Head of caudate nucleus (tissue), 42 donors: ENCODE results near the gene CCT7.
"Not testable (repeated sequence)": the region's sequence is repeated elsewhere in the genome, so short reads cannot be mapped to it uniquely, and the experiment has no call there.

Source experiments
- DNase-seq, 42 donors: peaks; one replicate each; pipeline versions ENCODE4 v3.0.0 to v3.0.0-alpha.2; 2020 to 2021; ENCODE audit warnings: mixed read lengths in 7 of 42
- intact Hi-C: fragments of 100-400 bp; cut with DNase I; formaldehyde crosslinking; loops from one replicate; pipeline ENCODE4 v1.15.0; 2022

Gene CCT7

DNA sequence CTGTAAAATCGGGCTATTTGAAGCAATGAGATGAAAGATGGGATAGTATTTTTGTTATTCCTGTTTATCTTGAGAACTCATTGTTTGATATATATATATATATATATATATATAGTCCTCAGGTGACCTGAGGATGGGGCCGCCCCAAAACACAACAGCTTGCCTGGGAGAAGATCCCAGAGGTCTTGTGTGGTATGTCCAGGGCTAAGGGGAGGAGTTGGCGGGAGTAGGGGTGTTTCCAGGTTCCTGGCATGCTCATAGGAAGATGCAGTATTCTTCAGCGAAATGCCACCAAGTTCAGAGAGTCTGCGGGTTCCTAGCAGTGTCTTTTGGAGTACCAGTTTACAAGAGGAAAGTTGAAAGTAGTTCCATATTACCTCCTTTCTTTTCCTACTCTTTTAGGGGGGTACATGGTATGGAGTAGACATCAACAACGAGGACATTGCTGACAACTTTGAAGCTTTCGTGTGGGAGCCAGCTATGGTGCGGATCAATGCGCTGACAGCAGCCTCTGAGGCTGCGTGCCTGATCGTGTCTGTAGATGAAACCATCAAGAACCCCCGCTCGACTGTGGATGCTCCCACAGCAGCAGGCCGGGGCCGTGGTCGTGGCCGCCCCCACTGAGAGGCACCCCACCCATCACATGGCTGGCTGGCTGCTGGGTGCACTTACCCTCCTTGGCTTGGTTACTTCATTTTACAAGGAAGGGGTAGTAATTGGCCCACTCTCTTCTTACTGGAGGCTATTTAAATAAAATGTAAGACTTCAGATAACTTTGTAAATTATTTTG, 18.3 kb downstream of the CCT7 start:
- peak in 5 of 42 donors; percentile 19 to 34 (median 28) for DNase-seq
- intact Hi-C loops, result no loop called here

DNA sequence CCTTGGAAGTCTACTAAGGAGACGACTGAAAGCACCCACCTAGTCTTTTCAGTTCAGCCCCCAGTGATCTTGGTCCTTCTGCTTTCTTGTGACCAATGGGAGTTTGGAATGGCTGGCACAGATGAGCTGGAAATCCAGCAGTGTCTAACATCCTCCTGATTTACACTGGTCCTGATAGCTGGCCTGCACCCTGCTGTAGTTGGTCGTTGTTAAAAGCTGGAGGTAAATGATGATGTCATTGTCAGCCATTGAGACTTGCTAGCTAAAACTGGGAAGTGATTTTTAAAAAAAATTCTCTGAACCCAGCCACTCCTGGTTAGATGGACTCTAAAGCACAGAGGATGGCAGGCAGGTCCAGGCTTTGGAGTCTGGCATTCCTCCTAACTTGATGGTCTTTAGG, 19.3 kb downstream of the CCT7 start:
- intact Hi-C loops, result no loop called here
- DNase-seq, result no peak

DNA sequence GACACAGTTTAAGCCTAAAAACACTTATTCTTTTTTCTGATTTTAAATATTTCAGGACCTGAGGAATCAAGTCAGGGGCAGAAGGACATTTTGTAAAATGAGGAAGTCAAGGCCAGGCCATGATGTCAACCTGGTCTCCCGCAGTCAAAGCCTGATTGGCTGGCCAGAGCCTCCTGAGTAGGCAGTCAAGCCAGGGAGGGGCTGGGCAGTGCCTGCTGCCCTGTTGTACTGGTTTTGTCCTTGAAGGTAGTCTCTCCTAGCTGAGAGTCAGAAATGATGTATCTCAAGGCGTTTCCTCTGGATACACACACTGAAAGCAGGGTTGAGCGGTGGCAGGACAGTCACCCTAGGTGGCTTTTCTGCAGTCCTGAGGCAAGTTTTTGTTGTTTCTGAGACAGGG, 19.8 kb downstream of the CCT7 start:
- peak in 1 of 42 donors; percentile 4 for DNase-seq
- intact Hi-C loops, result no loop called here

DNA sequence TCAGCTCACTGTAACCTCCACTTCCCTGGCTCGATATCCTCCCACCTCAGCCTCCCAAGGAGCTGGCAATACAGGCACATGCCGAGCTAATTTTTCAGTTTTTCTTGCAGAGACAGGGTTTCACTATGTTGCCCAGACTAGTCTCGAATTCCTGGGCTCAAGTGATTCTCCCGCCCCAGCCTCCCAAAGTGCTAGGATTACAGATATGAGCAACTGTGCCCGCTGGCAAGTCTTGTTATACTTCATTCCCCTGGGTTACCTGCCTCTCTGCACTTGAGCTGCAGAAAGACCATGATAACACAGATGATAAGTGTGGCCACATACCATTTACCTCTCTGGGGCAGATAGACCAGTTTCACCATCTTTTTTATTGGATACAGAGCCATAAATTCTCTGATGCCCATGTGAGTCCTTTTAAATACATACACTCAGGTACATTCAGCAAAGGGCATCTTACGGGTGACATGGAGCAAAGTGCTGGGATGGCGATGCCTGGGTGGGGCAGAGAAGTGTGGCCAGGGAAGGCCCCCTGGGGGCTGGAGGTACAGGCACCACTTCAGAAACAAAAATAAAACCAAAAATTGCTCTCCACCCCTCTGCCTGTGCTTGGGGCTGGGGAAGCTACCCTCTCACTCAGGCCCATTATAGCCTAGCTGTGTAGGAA, 20.4 kb downstream of the CCT7 start:
- intact Hi-C loops, result no loop called here
- DNase-seq, result no peak

DNA sequence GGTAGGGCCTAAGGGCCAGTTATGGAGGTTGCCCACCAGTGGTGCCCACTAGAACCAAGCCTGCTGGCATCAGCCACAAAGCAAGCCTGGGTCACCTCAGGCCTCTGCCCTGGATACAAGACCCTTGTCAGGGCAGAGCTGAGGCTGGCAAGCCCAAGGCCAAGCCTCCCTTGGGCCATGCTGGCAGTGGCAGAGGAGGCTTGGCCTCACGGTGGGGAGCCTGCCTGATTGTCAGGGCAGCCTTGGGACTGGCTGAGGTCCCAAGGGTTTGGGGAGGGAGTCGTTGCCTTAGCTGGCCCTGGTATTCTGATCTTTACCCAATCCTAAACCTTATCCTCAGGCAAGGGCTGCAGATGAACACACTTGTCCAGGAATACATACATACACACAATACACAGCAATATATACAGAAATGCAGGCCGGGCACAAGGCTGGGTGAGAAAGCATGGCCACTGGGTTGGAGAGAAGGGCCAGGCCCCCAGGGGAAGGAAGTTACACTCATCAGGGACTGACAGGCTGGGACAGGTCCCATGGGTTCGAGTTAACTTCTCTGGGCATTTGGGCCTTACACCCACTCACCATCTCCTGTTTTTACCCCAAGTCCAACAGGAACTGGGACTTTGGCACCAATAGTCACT, 21.0 kb downstream of the CCT7 start:
- intact Hi-C loops, result no loop called here
- no peak for DNase-seq

DNA sequence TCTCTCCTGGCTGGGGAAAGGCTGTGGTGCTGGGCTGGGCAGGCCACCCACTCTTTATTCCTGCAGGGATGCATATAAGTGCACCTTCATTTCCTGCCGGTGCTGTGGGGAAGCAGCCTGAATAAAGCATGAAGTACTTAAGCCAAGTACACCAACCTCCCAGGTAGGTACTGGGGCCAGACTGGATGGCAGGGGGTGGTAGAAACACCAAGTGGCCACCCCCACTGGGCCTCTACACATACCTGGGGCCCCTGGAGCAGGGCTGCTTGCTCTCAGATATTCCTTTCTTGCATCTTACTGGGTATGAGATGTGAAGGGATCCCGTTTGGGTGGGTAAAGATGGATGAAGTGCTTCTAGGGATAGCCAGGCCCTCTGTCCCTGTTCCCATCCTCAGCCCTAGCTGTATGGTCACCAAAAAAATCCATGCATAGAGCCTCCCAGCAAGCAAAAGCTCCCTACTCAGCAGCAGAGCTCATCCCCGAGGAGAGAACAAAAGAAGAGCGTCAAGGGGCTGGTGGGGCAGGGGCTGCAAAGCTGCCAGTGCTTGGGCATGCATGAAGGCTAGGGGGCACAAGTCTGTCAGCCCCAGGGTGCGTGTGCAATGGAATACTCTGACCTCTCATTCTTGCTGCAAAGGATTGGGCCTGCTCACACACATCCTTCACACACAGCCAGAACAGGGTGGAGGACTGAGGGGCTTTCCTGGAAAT, 22.0 kb downstream of the CCT7 start:
- DNase-seq, result no peak
- intact Hi-C loops, result no loop called here

DNA sequence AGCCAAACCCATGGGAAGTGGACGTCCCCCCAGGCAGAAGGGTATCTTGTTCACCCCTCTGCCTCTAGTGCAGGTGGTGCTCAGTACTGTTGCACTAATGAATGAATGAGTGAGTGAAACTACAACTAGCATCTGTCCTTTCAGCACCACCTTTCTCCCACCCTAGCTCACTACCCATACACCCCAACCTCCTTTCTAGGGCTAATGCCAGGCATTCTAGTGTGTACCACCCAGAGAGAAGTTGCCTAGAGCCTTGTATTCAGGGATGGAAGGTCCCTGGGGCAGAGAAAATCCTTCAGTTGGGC, 22.5 kb downstream of the CCT7 start:
- no peak for DNase-seq
- intact Hi-C loops, result no loop called here

DNA sequence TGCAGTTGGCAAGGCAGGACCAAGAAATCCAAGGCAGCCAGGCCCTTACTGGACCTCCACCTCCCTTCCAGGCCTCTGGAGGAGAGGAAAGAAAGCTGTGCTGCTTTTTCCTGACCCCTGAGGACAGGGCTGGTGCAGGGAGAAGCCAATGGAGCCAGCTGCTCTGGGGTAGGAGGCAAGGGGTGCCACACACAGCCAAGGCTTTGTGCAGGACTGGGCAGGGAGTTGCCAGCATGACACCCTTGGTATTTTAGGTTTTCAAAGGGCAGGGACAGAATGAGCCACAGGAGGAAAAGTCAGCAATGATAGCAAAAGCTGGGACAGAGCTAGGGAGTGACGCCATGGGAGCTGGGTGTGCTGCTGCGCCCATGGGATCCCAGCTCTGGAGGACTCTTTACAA, 22.9 kb downstream of the CCT7 start:
- no peak for DNase-seq
- intact Hi-C loops, result no loop called here

DNA sequence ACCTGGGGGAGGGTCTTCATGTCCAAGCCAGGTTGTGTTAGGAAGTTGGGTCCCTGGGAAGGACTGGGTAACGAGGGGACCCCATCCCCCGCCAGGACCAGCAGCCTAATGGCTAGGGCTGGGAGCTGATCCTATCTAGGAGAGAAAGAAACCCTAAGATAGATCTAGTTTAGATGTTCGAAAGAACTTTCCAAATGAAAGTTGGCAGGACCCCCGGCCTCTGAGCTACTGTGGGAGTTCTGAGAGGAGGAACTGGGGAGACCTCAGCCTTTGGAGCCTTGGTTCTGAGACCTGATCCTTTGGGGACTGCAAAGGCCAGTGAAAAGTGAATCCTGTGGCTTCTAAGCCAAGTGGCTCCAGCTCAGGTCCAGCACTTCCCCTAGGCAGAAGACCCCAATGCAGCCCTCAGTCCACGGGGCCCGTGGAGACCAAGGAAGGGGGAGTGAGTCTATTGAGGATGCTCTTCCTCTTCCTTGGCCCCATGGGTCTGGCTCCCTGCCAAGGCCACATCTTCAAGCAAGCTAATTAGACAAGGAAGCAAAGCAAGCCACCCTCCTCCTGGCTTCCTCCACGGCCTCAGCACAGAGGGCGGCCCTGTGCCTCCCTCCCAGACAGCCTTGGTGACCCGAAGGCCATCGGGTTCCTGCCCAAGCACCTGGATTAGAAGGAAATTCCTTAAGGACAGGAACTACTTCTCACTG, 23.5 kb downstream of the CCT7 start:
- intact Hi-C loops, result no loop called here
- DNase-seq, result peak in 2 of 42 donors; percentile 26 to 29

DNA sequence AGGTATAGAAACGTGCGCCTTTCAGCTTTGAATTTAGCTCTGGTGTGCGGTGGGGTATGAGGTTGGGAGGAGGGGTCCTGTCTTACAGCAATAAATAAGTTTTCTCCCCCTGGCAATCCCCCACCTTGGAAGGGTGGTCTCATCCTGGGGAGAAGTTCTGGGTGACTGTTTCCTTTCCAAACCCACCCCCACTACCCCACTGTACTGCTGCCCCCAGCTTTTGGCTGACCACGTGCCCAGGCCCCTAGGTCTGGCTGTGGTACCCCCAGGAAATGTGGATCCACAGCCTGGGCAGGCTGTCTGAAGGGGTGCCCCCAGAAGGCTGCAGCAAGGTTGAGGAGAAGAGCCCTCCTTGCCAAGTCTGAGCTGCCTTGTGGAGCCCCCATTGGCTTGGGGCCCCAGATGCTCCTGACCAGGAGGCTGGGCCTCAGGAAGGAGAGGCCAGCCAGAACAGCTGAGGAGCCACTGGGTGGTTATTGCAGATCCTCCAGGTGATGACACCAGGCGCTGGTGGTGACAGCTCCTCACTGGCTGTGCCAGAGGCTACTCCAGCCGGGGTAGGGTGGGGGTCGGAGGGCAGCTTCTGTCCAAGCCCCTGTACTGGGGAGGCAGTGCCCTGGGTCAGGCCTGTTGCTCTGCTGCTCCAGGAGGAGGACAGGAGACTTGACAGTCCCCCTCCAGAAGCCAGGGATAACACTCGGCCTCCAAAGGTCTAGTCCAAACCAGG, 24.2 kb downstream of the CCT7 start:
- intact Hi-C loops, result no loop called here
- no peak for DNase-seq

DNA sequence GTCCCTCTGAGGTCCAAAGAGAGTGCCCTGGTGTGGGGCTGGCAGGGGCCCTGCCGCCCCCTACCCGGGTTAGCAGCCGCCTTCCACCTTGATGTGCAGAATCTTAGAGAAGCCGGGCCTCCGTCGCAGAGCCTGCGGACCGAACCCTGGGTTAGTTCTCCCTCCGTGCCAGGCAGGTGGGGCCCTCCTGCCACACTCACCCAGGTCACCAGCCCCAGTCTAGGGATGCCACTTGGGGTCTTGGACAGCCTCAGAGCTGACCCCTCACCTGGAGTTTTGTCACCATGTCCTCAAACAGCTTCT, 24.8 kb downstream of the CCT7 start:
- intact Hi-C loops, result no loop called here
- no peak for DNase-seq

DNA sequence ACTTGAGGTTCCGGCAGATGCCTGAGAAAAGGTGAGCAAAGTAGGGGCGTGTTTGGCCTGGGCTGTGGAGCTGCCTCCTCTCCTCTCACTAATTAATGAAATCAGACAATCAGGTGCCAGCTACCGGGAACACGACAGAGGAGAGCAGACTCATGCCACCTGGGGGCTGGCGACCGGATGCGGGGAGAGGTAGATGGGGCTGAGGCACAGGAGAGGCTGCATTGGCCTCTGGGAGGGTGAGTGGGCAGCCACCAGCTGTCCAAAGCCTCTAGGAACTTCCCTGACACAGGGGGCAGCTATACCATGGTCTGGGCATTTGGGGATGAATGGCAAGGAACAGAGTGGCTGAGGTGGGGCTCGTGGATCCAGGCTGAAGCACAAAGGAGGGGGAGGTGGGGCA, 25.2 kb downstream of the CCT7 start:
- intact Hi-C loops, result no loop called here
- DNase-seq, result no peak

DNA sequence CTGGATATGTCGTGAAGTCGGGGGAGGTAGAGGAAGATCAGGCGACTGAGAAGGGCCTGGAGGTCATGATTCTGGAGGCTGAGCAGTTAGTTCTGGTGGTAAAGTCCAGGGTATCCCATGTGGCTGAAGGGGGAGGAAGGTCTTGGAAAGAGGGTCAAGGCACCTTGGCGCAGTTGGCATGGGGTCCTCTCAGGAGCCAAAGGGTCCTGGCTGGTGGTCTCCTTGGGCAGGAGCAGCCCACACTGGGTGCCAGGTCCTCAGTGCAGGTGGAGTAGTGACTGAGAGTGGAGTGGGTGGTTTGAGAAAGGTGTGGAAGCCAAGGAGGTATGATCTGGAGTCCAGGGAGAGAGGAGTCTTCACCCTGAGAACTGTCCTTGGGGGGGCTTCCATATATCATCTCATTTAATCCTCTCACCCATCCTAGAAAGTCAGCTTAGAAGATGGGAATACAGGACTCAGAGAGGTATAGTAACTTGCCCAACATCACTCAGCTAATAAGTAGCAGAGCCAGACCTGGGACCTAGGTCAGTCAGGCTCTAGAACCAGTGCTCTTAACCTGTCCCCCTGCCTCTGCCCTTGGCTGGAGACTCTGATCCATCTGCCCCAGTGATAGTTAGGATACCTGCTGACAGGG, 25.7 kb downstream of the CCT7 start:
- DNase-seq, result no peak
- intact Hi-C loops, result no loop called here

DNA sequence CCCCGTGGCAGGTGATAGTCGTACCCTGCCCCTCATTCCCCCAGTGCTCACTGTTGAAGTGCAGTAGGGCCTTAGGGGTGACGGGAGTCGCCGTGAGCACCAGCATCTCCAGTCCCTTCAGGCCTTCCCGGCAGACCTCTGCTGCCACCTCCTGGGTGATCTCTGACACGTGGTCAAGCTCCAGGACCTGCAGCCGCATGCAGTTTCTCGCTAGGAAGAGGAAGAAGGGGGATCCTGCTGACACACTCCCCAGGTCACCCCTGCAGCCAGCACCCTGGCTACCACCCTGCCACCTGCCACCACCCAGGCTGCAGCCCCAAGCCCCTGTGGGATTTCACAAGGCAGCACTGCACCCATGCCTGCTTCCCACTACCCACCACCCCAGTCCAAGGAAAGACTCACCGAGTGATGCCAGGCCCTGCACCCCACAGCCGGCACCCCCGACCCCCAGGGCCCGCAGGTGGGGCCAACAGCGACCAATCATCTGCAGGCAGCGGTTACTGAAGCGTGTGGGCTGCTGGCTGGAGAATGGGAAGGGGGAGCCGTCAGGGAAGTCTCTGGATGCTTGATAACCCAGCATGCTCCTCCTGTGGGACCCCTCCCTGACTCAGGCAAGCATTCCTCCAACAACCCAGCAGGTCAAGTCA, 26.4 kb downstream of the CCT7 start:
- DNase-seq, result peak in 26 of 42 donors; percentile 23 to 70 (median 50)
- intact Hi-C loops, result no loop called here

DNA sequence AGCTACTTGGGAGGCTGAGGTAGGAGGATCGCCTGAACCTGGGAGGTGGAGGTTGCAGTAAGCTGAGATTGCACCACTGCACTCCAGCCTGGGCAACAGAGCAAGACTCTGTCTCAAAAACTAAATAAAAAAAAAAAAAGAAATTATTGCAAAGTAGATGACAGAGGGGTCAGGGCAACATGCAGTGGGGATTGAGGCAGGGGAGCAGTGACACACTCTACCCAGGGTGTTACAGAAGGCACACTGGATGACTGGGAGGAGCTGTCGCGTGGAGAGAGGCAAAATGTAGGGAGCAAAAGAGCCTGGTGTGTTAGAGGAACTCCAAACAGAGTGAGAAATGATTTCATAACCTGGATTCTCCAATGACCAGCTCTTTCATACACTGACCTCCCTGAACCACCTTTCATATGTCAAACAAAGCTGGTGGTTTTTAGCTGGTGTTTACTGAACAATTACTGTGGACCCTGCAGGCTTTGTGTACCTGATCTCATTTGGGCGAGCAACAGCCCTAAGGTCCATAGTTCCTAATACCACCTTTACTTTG, 28.1 kb downstream of the CCT7 start:
- DNase-seq, result no peak
- intact Hi-C loops, result no loop called here

DNA sequence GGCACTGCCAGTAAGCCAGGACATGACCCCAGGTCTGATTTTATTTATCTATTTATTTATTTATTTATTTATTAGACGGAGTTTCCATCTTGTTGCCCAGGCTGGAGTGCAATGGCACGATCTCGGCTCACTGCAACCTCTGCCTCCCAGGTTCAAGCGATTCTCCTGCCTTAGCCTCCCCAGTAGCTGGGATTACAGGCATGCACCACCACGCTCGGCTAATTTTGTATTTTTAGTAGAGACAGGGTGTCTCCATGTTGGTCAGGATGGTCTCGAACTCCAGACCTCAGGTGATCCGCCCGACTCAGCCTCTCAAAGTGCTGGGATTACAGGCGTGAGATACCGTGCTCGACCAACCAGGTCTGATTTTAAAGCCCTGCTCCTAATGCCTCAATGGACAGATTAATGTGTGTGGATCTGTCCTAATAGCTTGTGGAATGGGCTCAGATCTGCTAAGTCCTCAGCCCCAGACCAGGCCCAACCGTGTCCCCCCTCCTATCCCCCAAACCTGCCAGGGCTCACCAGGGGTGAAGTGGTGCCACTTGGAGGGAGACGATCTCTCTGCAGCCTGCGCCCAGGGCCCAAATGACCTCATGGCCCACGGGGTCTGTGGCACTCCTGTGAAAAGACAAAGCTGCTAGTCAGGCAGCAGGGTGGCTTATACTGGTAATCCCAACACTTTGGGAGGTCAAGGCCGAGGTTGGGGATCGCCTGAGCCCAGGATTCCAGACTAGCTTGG, 28.8 kb downstream of the CCT7 start:
- DNase-seq, intact Hi-C loops: not testable (repeated sequence)
